PFSK-1 (cell line): ENCODE data around the gene ZMYND15. TPM values are rescaled to one million over a fixed set of nuclear protein-coding genes. Genes with fewer than 3 reads are reported as not detected.

Experiments
- FOXP2 ChIP-seq: optimal IDR thresholded peaks from 2 replicates; pipeline ENCODE3; 2011; ENCODE audit warnings: borderline replicate concordance, control low read depth, inconsistent platforms; ENCODE audit not compliant: insufficient read depth; ENCODE audit errors: extremely low read length, extremely low read depth
- POLR2AphosphoS5 ChIP-seq: IDR thresholded peaks from 2 replicates; pipeline ENCODE4 v1.6.1; 2012; ENCODE audit warnings: low read depth, mild to moderate bottlenecking, control low read depth, low read length, moderate library complexity
- SIN3A ChIP-seq: IDR thresholded peaks from 2 replicates; pipeline ENCODE4 v1.6.1; 2012; ENCODE audit warnings: mild to moderate bottlenecking, low read length, moderate library complexity, borderline replicate concordance; ENCODE audit not compliant: insufficient read depth
- TAF1 ChIP-seq: IDR thresholded peaks from 2 replicates; pipeline ENCODE4 v1.6.1; 2012; ENCODE audit warnings: low read length, control low read depth, borderline replicate concordance; ENCODE audit not compliant: insufficient read depth
- polyA plus RNA-seq: library from polyadenylated mRNA; unstranded; fragments of >200 nt; gene quantifications from one replicate; pipeline ENCODE4 v1.2.1, GENCODE V29; 2012; ENCODE audit warnings: low read depth, missing spikeins; ENCODE audit not compliant: insufficient read length
- TF ChIP-seq, protein P1 (sequence below), 2 experiments: IDR thresholded peaks; 2 replicates each; pipeline versions ENCODE4 v1.6.1 to v1.8.0; 2011 to 2012; ENCODE audit warnings: low read depth in 2 of 2, low read length in 2 of 2, control low read depth in 1 of 2, inconsistent platforms in 1 of 2, mild to moderate bottlenecking in 1 of 2, moderate library complexity in 1 of 2; ENCODE audit not compliant: insufficient read depth in 1 of 2

ZMYND15 gene, protein sequence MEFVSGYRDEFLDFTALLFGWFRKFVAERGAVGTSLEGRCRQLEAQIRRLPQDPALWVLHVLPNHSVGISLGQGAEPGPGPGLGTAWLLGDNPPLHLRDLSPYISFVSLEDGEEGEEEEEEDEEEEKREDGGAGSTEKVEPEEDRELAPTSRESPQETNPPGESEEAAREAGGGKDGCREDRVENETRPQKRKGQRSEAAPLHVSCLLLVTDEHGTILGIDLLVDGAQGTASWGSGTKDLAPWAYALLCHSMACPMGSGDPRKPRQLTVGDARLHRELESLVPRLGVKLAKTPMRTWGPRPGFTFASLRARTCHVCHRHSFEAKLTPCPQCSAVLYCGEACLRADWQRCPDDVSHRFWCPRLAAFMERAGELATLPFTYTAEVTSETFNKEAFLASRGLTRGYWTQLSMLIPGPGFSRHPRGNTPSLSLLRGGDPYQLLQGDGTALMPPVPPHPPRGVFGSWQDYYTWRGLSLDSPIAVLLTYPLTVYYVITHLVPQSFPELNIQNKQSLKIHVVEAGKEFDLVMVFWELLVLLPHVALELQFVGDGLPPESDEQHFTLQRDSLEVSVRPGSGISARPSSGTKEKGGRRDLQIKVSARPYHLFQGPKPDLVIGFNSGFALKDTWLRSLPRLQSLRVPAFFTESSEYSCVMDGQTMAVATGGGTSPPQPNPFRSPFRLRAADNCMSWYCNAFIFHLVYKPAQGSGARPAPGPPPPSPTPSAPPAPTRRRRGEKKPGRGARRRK
- polyA plus RNA-seq, result not detected

DNA sequence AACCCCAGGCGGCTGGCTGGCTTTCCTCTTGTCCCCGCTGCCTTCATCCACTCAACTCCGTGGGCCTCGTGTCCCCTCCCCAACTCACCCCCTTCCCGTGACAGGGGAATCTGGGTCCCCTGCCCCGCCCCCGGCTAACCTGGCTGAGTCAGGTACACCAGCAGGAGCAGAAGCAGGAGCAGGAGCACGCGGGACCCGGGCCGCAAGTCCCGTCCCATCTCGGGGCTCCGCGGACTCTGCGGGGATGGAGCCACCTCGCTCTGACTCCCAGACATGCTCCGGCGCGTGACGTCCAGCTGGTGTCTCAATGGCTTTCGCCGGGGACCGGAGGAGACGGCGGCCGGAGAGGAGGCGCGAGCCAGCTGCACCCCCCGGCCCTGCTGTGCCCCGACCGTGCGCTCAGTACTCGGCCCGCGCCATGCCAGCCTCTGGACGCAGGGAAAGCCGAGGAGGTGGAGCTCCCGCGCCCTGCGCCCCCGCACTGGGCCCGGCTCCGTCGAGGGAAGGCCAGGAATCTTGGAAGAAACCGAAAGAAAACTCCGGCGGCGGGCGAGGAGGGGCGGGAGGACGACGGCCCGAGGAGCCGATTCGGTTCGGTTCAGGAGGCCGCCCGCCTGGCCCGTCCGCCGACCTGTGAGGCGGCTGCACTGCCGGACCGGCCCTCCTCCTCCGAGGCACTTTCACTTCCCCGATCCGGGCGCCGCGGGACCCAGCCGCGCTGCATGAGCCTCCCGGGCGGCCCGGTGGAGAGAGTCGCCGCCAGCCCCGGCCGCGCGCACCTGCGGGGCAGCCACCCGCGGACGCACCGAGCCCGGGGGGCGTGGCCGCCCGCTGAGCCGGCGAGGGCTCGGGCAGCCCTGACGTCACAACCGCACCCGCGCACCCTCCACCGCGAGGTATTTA, at the start of gene ZMYND15, which contains the start of gene CXCL16:
Gene ZMYND15 (plus strand): TSS at position 712 of the 903 bp plus-strand sequence. CDS start 716 bp downstream, outside the sequence.
Gene CXCL16 (minus strand): TSS at position 807 of the 903 bp plus-strand sequence. CDS start 589 bp downstream, at position 218.
- TF ChIP-seq FOXP2 (no peak), POLR2AphosphoS5 (no peak), SIN3A (no peak), TAF1 (no peak)
- TF ChIP-seq, protein P1, sequence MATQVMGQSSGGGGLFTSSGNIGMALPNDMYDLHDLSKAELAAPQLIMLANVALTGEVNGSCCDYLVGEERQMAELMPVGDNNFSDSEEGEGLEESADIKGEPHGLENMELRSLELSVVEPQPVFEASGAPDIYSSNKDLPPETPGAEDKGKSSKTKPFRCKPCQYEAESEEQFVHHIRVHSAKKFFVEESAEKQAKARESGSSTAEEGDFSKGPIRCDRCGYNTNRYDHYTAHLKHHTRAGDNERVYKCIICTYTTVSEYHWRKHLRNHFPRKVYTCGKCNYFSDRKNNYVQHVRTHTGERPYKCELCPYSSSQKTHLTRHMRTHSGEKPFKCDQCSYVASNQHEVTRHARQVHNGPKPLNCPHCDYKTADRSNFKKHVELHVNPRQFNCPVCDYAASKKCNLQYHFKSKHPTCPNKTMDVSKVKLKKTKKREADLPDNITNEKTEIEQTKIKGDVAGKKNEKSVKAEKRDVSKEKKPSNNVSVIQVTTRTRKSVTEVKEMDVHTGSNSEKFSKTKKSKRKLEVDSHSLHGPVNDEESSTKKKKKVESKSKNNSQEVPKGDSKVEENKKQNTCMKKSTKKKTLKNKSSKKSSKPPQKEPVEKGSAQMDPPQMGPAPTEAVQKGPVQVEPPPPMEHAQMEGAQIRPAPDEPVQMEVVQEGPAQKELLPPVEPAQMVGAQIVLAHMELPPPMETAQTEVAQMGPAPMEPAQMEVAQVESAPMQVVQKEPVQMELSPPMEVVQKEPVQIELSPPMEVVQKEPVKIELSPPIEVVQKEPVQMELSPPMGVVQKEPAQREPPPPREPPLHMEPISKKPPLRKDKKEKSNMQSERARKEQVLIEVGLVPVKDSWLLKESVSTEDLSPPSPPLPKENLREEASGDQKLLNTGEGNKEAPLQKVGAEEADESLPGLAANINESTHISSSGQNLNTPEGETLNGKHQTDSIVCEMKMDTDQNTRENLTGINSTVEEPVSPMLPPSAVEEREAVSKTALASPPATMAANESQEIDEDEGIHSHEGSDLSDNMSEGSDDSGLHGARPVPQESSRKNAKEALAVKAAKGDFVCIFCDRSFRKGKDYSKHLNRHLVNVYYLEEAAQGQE (IDR thresholded peaks at IDR 0.05; ENCODE audit: insufficient read depth in 1 of 2, low read depth in 2 of 2, low read length in 2 of 2), result no peak

DNA sequence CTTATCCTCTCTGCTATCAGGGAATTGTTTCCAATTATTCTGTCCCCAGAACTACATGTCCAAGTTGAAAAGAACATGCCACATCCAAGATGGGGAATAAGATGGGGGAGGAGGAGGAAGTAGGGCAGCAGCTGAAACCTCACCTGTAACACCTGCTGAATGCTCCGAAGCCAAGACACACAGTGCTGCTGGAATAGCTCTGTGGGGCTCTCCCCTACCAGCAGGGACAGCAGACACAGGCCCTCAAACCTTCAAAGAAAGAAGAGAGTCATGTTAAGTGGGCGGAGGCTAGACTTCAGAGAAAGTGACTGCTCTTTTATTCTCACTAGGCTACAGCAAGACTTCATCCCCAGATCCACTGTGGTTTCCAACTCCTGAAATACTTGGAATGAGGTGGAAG, 48.9 kb upstream of the ZMYND15 start:
- TF ChIP-seq SIN3A (no peak), FOXP2 (no peak), POLR2AphosphoS5 (no peak), TAF1 (no peak)
- TF ChIP-seq, protein P1 (IDR thresholded peaks at IDR 0.05; ENCODE audit: insufficient read depth in 1 of 2, low read depth in 2 of 2, low read length in 2 of 2), result no peak

DNA sequence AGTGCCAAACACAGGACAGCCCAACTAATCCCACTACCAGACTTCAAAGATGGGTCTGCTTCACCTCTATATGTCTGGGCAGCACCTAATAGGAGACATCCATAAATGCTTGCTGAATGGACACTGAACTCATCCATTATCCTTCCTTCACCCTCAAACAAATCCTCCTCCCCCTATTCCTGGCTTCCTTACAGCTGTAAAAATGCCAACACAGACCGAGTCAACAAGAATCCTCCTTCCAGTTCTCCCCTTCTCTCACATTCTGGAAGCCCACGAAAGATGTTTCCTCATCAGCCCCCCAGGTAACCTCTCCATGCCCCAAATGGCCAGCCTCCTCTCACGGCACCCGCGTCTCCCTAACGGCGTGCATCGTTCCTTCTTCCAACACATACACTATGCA, 47.9 kb upstream of the ZMYND15 start:
- TF ChIP-seq TAF1 (no peak), POLR2AphosphoS5 (no peak), SIN3A (no peak), FOXP2 (no peak)
- TF ChIP-seq, protein P1 (IDR thresholded peaks at IDR 0.05; ENCODE audit: insufficient read depth in 1 of 2, low read depth in 2 of 2, low read length in 2 of 2), result no peak

DNA sequence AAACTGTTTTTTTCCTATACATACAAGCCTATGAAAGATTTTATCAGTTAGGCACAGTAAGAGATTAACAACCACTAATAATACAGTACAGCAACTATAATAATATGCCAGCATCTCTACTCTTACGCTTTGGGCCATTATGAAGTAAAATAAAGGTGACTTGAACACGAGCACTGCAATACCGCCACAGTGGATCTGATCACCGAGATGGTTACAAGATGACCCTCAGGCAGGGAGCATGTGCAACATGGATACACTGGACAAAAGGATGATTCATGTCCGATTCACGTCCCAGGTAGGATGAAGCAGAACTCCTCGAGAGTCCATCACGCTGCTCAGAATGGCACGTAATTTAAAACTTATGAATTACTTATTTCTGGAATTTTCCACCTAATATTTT, 46.2 kb upstream of the ZMYND15 start:
- TF ChIP-seq SIN3A (no peak), TAF1 (no peak), POLR2AphosphoS5 (no peak), FOXP2 (no peak)
- TF ChIP-seq, protein P1 (IDR thresholded peaks at IDR 0.05; ENCODE audit: insufficient read depth in 1 of 2, low read depth in 2 of 2, low read length in 2 of 2), result no peak
